Skeletal muscle tissue (tissue), 4 donors: ENCODE data around the gene UIMC1. TPM values are rescaled to one million over a fixed set of nuclear protein-coding genes. Genes with fewer than 3 reads are reported as not detected.

Experiments
- H3K27ac ChIP-seq: one replicate; pipeline ENCODE4 v1.7.0; 2013; ENCODE audit warnings: mild to moderate bottlenecking, low read depth, low read length, inconsistent platforms
- H3K27me3 ChIP-seq, 3 donors: one replicate each; pipeline ENCODE4 v1.7.0; 2013; ENCODE audit warnings: low read length in 3 of 3; ENCODE audit not compliant: control insufficient read depth in 3 of 3, insufficient read depth in 3 of 3
- H3K36me3 ChIP-seq, 3 donors: one replicate each; pipeline ENCODE4 v1.7.0; 2013; ENCODE audit warnings: low read length in 3 of 3; ENCODE audit not compliant: control insufficient read depth in 3 of 3, insufficient read depth in 3 of 3
- H3K4me1 ChIP-seq, 3 donors: one replicate each; pipeline ENCODE4 v1.7.0; 2013; ENCODE audit warnings: low read length in 3 of 3, mild to moderate bottlenecking in 3 of 3; ENCODE audit not compliant: control insufficient read depth in 3 of 3, insufficient read depth in 3 of 3
- H3K4me3 ChIP-seq, 3 donors: one replicate each; pipeline ENCODE4 v1.7.0; 2013; ENCODE audit warnings: low read length in 3 of 3
- H3K9ac ChIP-seq, 3 donors: one replicate each; pipeline ENCODE4 v1.7.0; 2013; ENCODE audit warnings: low read length in 3 of 3, mild to moderate bottlenecking in 3 of 3, moderate library complexity in 2 of 3, low read depth in 1 of 3
- H3K9me3 ChIP-seq, 3 donors: one replicate each; pipeline ENCODE4 v1.7.0; 2013; ENCODE audit warnings: low read length in 3 of 3; ENCODE audit not compliant: control insufficient read depth in 3 of 3
- total RNA-seq: library from RNA; depleted of rRNA; stranded (reverse); fragments of >200 nt; gene quantifications from one replicate; pipeline ENCODE4 v1.2.3, GENCODE V29; 2014
- donor health status: Osteomylitis.

The UIMC1 gene
- total RNA-seq, 1 donor from 2014 or later, result 40.2 TPM

- Histone ChIP-seq H3K4me3 (no peak overlapping the region), H3K27me3 (peaks cover 0 to under 1% (median 0%) of the 10 kb centered on the region in 3 donors), H3K9me3 (no peaks in the 10 kb centered on the region), H3K4me1 (peaks cover 0 to 6% (median 4%) of the 10 kb centered on the region in 3 donors), H3K36me3 (peaks cover 27 to 40% (median 34%) of the 10 kb centered on the region in 3 donors), H3K27ac (no peak overlapping the region), H3K9ac (no peak overlapping the region)
Observed at GRCh38 chr5:176901260-176902101, 105.1 kb downstream of the UIMC1 start.

GRCh38 chr5:176900780-176901204 is 105.8 kb downstream of the UIMC1 start:
- no peaks in the 10 kb centered on the region for H3K9me3 ChIP-seq
- H3K4me1 ChIP-seq, result peaks cover 0 to 6% (median 4%) of the 10 kb centered on the region in 3 donors
- H3K9ac ChIP-seq, result no peak overlapping the region
- peaks cover 0 to 4% (median 0%) of the 10 kb centered on the region in 3 donors for H3K27me3 ChIP-seq
- H3K4me3 ChIP-seq, result no peak overlapping the region
- H3K36me3 ChIP-seq, result peaks cover 23 to 33% (median 27%) of the 10 kb centered on the region in 3 donors
- H3K27ac ChIP-seq, result no peak overlapping the region

GRCh38 chr5:176899946-176900779 is 106.4 kb downstream of the UIMC1 start:
- H3K9ac ChIP-seq, result no peak overlapping the region
- H3K4me3 ChIP-seq, result no peak overlapping the region
- peaks cover 0 to 4% (median 0%) of the 10 kb centered on the region in 3 donors for H3K27me3 ChIP-seq
- peaks cover 19 to 27% (median 21%) of the 10 kb centered on the region in 3 donors for H3K36me3 ChIP-seq
- no peaks in the 10 kb centered on the region for H3K9me3 ChIP-seq
- H3K27ac ChIP-seq, result no peak overlapping the region
- peaks cover 0 to 6% (median 4%) of the 10 kb centered on the region in 3 donors for H3K4me1 ChIP-seq

- H3K36me3 ChIP-seq, result peaks cover 13 to 21% (median 13%) of the 10 kb centered on the region in 3 donors
- H3K4me1 ChIP-seq, result peaks cover 0 to 6% (median 4%) of the 10 kb centered on the region in 3 donors
- H3K27ac ChIP-seq, result no peak within 1 kb of the TSS
- peak within 1 kb of the TSS in 1 of 3 donors; percentile 17 for H3K4me3 ChIP-seq
- H3K27me3 ChIP-seq, result peaks cover 0 to 4% (median 0%) of the 10 kb centered on the region in 3 donors
- no peaks in the 10 kb centered on the region for H3K9me3 ChIP-seq
- H3K9ac ChIP-seq, result no peak within 1 kb of the TSS
Observed at GRCh38 chr5:176899296-176899891, 107.2 kb downstream of the UIMC1 start, which contains the start of gene HK3. Gene HK3, minus strand, starts transcription at chr5:176899346. Its CDS starts 3,187 bp downstream, at chr5:176896159.

GRCh38 chr5:176897263-176897662 is 109.3 kb downstream of the UIMC1 start:
- no peak overlapping the region for H3K4me3 ChIP-seq
- H3K27ac ChIP-seq, result no peak overlapping the region
- peaks cover 0 to 6% (median 4%) of the 10 kb centered on the region in 3 donors for H3K4me1 ChIP-seq
- peaks cover 0 to 4% (median 0%) of the 10 kb centered on the region in 3 donors for H3K27me3 ChIP-seq
- H3K9me3 ChIP-seq, result no peaks in the 10 kb centered on the region
- peaks cover 0 to 2% (median 0%) of the 10 kb centered on the region in 3 donors for H3K36me3 ChIP-seq
- no peak overlapping the region for H3K9ac ChIP-seq

GRCh38 chr5:176895831-176896230 is 110.7 kb downstream of the UIMC1 start:
- Histone ChIP-seq H3K27ac (no peak overlapping the region), H3K9ac (no peak overlapping the region), H3K4me3 (no peak overlapping the region), H3K36me3 (no peaks in the 10 kb centered on the region), H3K4me1 (peaks cover 0 to 6% (median 4%) of the 10 kb centered on the region in 3 donors), H3K9me3 (no peaks in the 10 kb centered on the region), H3K27me3 (peaks cover 0 to 4% (median 0%) of the 10 kb centered on the region in 3 donors)

GRCh38 chr5:176894298-176894697 is 112.3 kb downstream of the UIMC1 start:
- H3K27me3 ChIP-seq, result peaks cover 0 to 6% (median 0%) of the 10 kb centered on the region in 3 donors
- H3K27ac ChIP-seq, result no peak overlapping the region
- peaks cover 0 to under 1% (median 0%) of the 10 kb centered on the region in 3 donors for H3K4me1 ChIP-seq
- H3K4me3 ChIP-seq, result no peak overlapping the region
- no peaks in the 10 kb centered on the region for H3K36me3 ChIP-seq
- H3K9ac ChIP-seq, result no peak overlapping the region
- no peaks in the 10 kb centered on the region for H3K9me3 ChIP-seq

GRCh38 chr5:176892663-176893062 is 113.9 kb downstream of the UIMC1 start:
- no peaks in the 10 kb centered on the region for H3K9me3 ChIP-seq
- H3K4me3 ChIP-seq, result no peak overlapping the region
- no peaks in the 10 kb centered on the region for H3K36me3 ChIP-seq
- H3K4me1 ChIP-seq, result no peaks in the 10 kb centered on the region
- peaks cover 0 to 9% (median 0%) of the 10 kb centered on the region in 3 donors for H3K27me3 ChIP-seq
- H3K9ac ChIP-seq, result no peak overlapping the region
- H3K27ac ChIP-seq, result no peak overlapping the region

GRCh38 chr5:176891331-176891958 is 115.1 kb downstream of the UIMC1 start:
- H3K9ac ChIP-seq, result no peak overlapping the region
- H3K9me3 ChIP-seq, result no peaks in the 10 kb centered on the region
- H3K4me1 ChIP-seq, result no peaks in the 10 kb centered on the region
- H3K4me3 ChIP-seq, result no peak overlapping the region
- no peaks in the 10 kb centered on the region for H3K36me3 ChIP-seq
- H3K27ac ChIP-seq, result no peak overlapping the region
- peaks cover 0 to 8% (median 0%) of the 10 kb centered on the region in 3 donors for H3K27me3 ChIP-seq
